K562 (cell line): Measurements from ENCODE around the gene GIPC3. TPM values are rescaled to one million over a fixed set of nuclear protein-coding genes. Genes with fewer than 3 reads are reported as not detected.
A peak's percentile ranks its signal among the peaks of the same experiment; 100 is the strongest.

Experiments
- ATF7 ChIP-seq: fragments of 450-650 bp; IDR thresholded peaks from 2 replicates; pipeline ENCODE4 v1.7.1; 2014; ENCODE audit warnings: mild to moderate bottlenecking, moderate library complexity
- CBFB ChIP-seq: sonication (generic); formaldehyde crosslinking; IDR thresholded peaks from 2 replicates; pipeline ENCODE4 v1.4.0; 2020; ENCODE audit warnings: mild to moderate bottlenecking, missing genetic modification reagents
- CHCHD3 ChIP-seq: fragments of 250-450 bp; sonication (Bioruptor Pico); IDR thresholded peaks from 2 replicates; pipeline ENCODE4 v2.1.2; 2022; ENCODE audit warnings: mild to moderate bottlenecking
- CREB1 ChIP-seq, 2 experiments: sonication (generic) in 1 of 2; formaldehyde crosslinking in 1 of 2; IDR thresholded peaks; 2 replicates each; pipeline versions ENCODE4 v1.6.1 to v1.8.0; 2012 to 2022; ENCODE audit warnings: inconsistent platforms in 1 of 2, mild to moderate bottlenecking in 1 of 2, missing genetic modification reagents in 1 of 2, moderate library complexity in 1 of 2
- CSDE1 ChIP-seq, 2 experiments: fragments of 450-650 bp; IDR thresholded peaks; 2 replicates each; pipeline ENCODE4 v1.6.1; 2016; ENCODE audit warnings: mild to moderate bottlenecking in 1 of 2
- GATA2 ChIP-seq: sonication (generic); formaldehyde crosslinking; IDR thresholded peaks from 2 replicates; pipeline ENCODE4 v1.4.0; 2020; ENCODE audit warnings: mild to moderate bottlenecking, missing genetic modification reagents
- HDAC1 ChIP-seq, 2 experiments: fragments of 450-650 bp; IDR thresholded peaks; 2 replicates each; pipeline ENCODE4 v1.6.1; 2016 to 2017; ENCODE audit warnings: inconsistent platforms in 1 of 2, mild to moderate bottlenecking in 1 of 2, moderate library complexity in 1 of 2
- HMGN3 ChIP-seq: IDR thresholded peaks from 2 replicates; pipeline ENCODE4 v1.6.1; 2011; ENCODE audit warnings: borderline replicate concordance, low read depth, mild to moderate bottlenecking, mixed read lengths, low read length; ENCODE audit not compliant: insufficient read length; ENCODE audit errors: extremely low read depth
- HSF4 ChIP-seq: fragments of 250-450 bp; sonication (Bioruptor Pico); IDR thresholded peaks from 2 replicates; pipeline ENCODE4 v2.1.2; 2022; ENCODE audit warnings: mild to moderate bottlenecking, moderate library complexity, borderline replicate concordance
- JUNB ChIP-seq: fragments of 450-650 bp; formaldehyde crosslinking; conservative IDR thresholded peaks from 2 replicates; pipeline ENCODE4 v1.4.0; 2020; ENCODE audit warnings: mild to moderate bottlenecking
- MAFK ChIP-seq: IDR thresholded peaks from 2 replicates; pipeline ENCODE4 v1.6.1; 2011; ENCODE audit warnings: low read length, improper control_type of control experiment
- MXD1 ChIP-seq: fragments of 250-450 bp; sonication (Bioruptor Pico); IDR thresholded peaks from 2 replicates; pipeline ENCODE4 v1.8.0; 2021; ENCODE audit warnings: borderline replicate concordance, mild to moderate bottlenecking, moderate library complexity; ENCODE audit not compliant: poor library complexity, severe bottlenecking
- PHF20 ChIP-seq: fragments of 450-650 bp; IDR thresholded peaks from 2 replicates; pipeline ENCODE4 v1.6.1; 2018; ENCODE audit not compliant: partially characterized antibody
- THAP7 ChIP-seq: fragments of 250-450 bp; sonication (Bioruptor Pico); IDR thresholded peaks from 2 replicates; pipeline ENCODE4 v1.5.0; 2021
- U2AF2 ChIP-seq: fragments of 200-400 bp; formaldehyde crosslinking; optimal IDR thresholded peaks from 2 replicates; pipeline ENCODE3; 2017; ENCODE audit warnings: low read depth, mild to moderate bottlenecking, low read length
- ZBTB17 ChIP-seq: fragments of 450-650 bp; formaldehyde crosslinking; IDR thresholded peaks from 2 replicates; pipeline ENCODE4 v1.4.0; 2020; ENCODE audit warnings: mild to moderate bottlenecking
- ZC3H11A ChIP-seq: IDR thresholded peaks from 2 replicates; pipeline ENCODE4 v1.6.1; 2012; ENCODE audit warnings: low read depth, low read length, improper control_type of control experiment
- ZKSCAN3 ChIP-seq: fragments of 250-450 bp; sonication (Bioruptor Pico); IDR thresholded peaks from 2 replicates; pipeline ENCODE4 v1.4.0; 2020
- ZNF197 ChIP-seq: fragments of 200-800 bp; sonication (Bioruptor generic); IDR thresholded peaks from 2 replicates; pipeline ENCODE4 v1.6.1; 2016; ENCODE audit warnings: low read depth, missing genetic modification characterization, missing compliant biosample characterization
- ZNF584 ChIP-seq: fragments of 200-800 bp; sonication (Bioruptor generic); IDR thresholded peaks from 2 replicates; pipeline ENCODE4 v1.6.1; 2016; ENCODE audit warnings: low read depth, mild to moderate bottlenecking, missing genetic modification characterization, missing compliant biosample characterization
- ZNF609 ChIP-seq: sonication (generic); formaldehyde crosslinking; IDR thresholded peaks from 2 replicates; pipeline ENCODE4 v1.8.1; 2023; ENCODE audit warnings: missing genetic modification reagents, mild to moderate bottlenecking, borderline replicate concordance
- ZNF699 ChIP-seq: fragments of 250-450 bp; sonication (Bioruptor Pico); IDR thresholded peaks from 2 replicates; pipeline ENCODE4 v1.8.0; 2021; ENCODE audit warnings: mild to moderate bottlenecking, moderate library complexity; ENCODE audit not compliant: insufficient replicate concordance
- ZNF766 ChIP-seq: fragments of 200-800 bp; sonication (Bioruptor generic); conservative IDR thresholded peaks from 2 replicates; pipeline ENCODE4 v1.6.1; 2016; ENCODE audit warnings: missing genetic modification characterization, missing compliant biosample characterization
- polyA plus RNA-seq, 8 experiments: library from polyadenylated mRNA; depleted of rRNA in 4 of 8; stranded (reverse) in 5 of 8; unstranded in 3 of 8; fragments of >200 nt; fragmentation: Nextera tagmentation in 2 of 8; fragmentation: Illumina TruSeq in 1 of 8; extraction: Ambion mirVana in 2 of 8; extraction: Trizol in 1 of 8; gene quantifications; 2 replicates each; pipeline versions ENCODE4 v1.2.1 to v1.2.3, GENCODE V29; 2011 to 2014; ENCODE audit warnings: inconsistent platforms in 1 of 8, missing spikeins in 1 of 8
- total RNA-seq, 7 experiments: library from RNA; depleted of rRNA in 6 of 7; stranded (reverse); fragments of >200 nt in 6 of 7; fragmentation: Illumina TruSeq in 2 of 7; extraction: Trizol in 2 of 7; gene quantifications; 2 replicates each; pipeline versions ENCODE4 v1.2.1 to v1.2.3, GENCODE V29; 2011 to 2021; ENCODE audit warnings: low replicate concordance in 1 of 7

GIPC3 gene
- total and polyA plus RNA-seq, 9 of the 15 experiments (the other 6 are each of a cell fraction or from before 2014, with no cell fraction given), result 0.03 to 3.6 (median 1.5) TPM; not detected in 1

- no peak for TF ChIP-seq MXD1 (CRISPR knock-in tag)
- peak; percentile 19; the same call in 1 of the 2 replicates for TF ChIP-seq ZNF766 (CRISPR knock-in tag)
- no peak for TF ChIP-seq HSF4 (CRISPR knock-in tag)
- TF ChIP-seq ZC3H11A, result no peak
- TF ChIP-seq ZNF584, result no peak
- TF ChIP-seq U2AF2, result no peak
- TF ChIP-seq ZKSCAN3, result no peak
- no peak for TF ChIP-seq ZNF197
- no peak for TF ChIP-seq CHCHD3 (CRISPR knock-in tag)
- TF ChIP-seq CSDE1 (IDR thresholded peaks at IDR 0.05), result no peak
- TF ChIP-seq HDAC1 (IDR thresholded peaks at IDR 0.05), result peak in 1 of 2 experiments; percentile 12; a peak in 1 of 4 replicates
- TF ChIP-seq THAP7 (CRISPR knock-in tag), result 0 out of 2 replicates have a peak, but pooled peaks have one; percentile 51
- no peak for TF ChIP-seq CBFB (CRISPR knock-in tag)
- no peak for TF ChIP-seq ZNF609 (CRISPR knock-in tag)
- TF ChIP-seq ATF7, result peak; percentile 25; the same call in 1 of the 2 replicates
- TF ChIP-seq PHF20, result no peak
- no peak for TF ChIP-seq ZNF699 (CRISPR knock-in tag)
- TF ChIP-seq MAFK, result no peak
- TF ChIP-seq GATA2 (CRISPR knock-in tag), result no peak
- no peak for TF ChIP-seq JUNB (CRISPR knock-in tag)
- 0 out of 2 replicates have a peak, but pooled peaks have one; percentile 21 for TF ChIP-seq ZBTB17 (CRISPR knock-in tag)
- TF ChIP-seq CREB1 (IDR thresholded peaks at IDR 0.05), result no peak
- TF ChIP-seq CREB1 (CRISPR knock-in tag; IDR thresholded peaks at IDR 0.05), result no peak
- TF ChIP-seq HMGN3, result peak; percentile 24
Observed at GRCh38 chr19:3607303-3608078, 22.2 kb downstream of the GIPC3 start (continued).
